ENCODE results near the gene COL18A1.

- no peak for TF ChIP-seq CTCF (IDR thresholded peaks at IDR 0.05)
- TF ChIP-seq POLR2AphosphoS5 (IDR thresholded peaks at IDR 0.05) = no peak
- no peak for TF ChIP-seq POLR2A (IDR thresholded peaks at IDR 0.05)
These were observed 143.9 kb downstream of the COL18A1 start for GRCh38 chr21:45548711-45549491.

Measured in transverse colon (tissue), 4 donors.